HepG2 (cell line): ENCODE results near the gene ARHGAP45. TPM values are rescaled to one million over a fixed set of nuclear protein-coding genes. Genes with fewer than 3 reads are reported as not detected.
A peak's percentile ranks its signal among the peaks of the same experiment; 100 is the strongest.

ENCODE experiments used
- ATAC-seq: fragments of 200-7000 bp; cut with Tn5 transposase; 3 replicates; pipeline ENCODE4 v1.9.1; 2020; ENCODE audit warnings: mild to moderate bottlenecking, moderate library complexity
- BruUV-seq: library from RNA; stranded (reverse); fragments of 400-500 nt; replicated peaks from 2 replicates; lab custom pipeline; 2021; lab: Mats Ljungman, UMichigan
- CTCF ChIA-PET: fragments of 300-600 bp; formaldehyde crosslinking; extraction: SDS; loops from one replicate; lab custom pipeline; 2021; ENCODE audit warnings: low total read pairs, inconsistent platforms, low intra/inter-chr PET ratio; lab: Yijun Ruan, JAX
- POLR2A ChIA-PET: fragments of 350-600 bp; sonication (Branson Sonifier 250); formaldehyde crosslinking; loops from one replicate; lab custom pipeline; 2020; ENCODE audit warnings: antibody characterized with exemption, inconsistent platforms; lab: Yijun Ruan, JAX
- DNase-seq: peaks from one replicate; pipeline ENCODE4 v3.0.0-alpha.2; 2015; ENCODE audit warnings: low spot score
- FAIRE-seq: peaks from 3 replicates; lab custom pipeline; 2011; peaks lifted over from hg19 to GRCh38; lab: Jason Lieb, UNC
- H2AFZ ChIP-seq: one replicate; pipeline ENCODE4 v1.6.1; 2011; ENCODE audit warnings: low read length, inconsistent platforms
- H3K27ac ChIP-seq: fragments of 300-600 bp; 3 replicates; pipeline ENCODE4 v1.8.0; 2011; ENCODE audit warnings: mixed run types, mild to moderate bottlenecking, mixed read lengths, low read length, inconsistent platforms; ENCODE audit not compliant: insufficient read depth; ENCODE audit errors: extremely low read length
- H3K27me3 ChIP-seq, 2 experiments: fragments of 200-600 bp in 1 of 2; 2 replicates in 1 of 2; 3 replicates in 1 of 2; pipeline versions ENCODE4 v1.6.0 to v1.8.0; 2011; ENCODE audit warnings: low read length in 2 of 2, mild to moderate bottlenecking in 2 of 2, moderate library complexity in 2 of 2, inconsistent platforms in 1 of 2; ENCODE audit not compliant: insufficient read depth in 2 of 2, control insufficient read depth in 1 of 2
- H3K36me3 ChIP-seq, 2 experiments: fragments of 200-600 bp in 1 of 2; replicated peaks in 1 of 2; 2 replicates in 1 of 2; 3 replicates in 1 of 2; pipeline versions ENCODE4 v1.5.1 to v1.8.0; 2011; ENCODE audit warnings: low read length in 2 of 2, inconsistent platforms in 1 of 2; ENCODE audit not compliant: insufficient read depth in 2 of 2, control insufficient read depth in 1 of 2
- H3K4me1 ChIP-seq: 2 replicates; pipeline ENCODE4 v1.5.1; 2012; ENCODE audit warnings: low read length, inconsistent platforms; ENCODE audit not compliant: insufficient read depth
- H3K4me2 ChIP-seq: 2 replicates; pipeline ENCODE4 v1.6.0; 2011; ENCODE audit warnings: low read depth, low read length, inconsistent platforms
- H3K4me3 ChIP-seq, 3 experiments: fragments of 200-600 bp in 1 of 3; sonication (generic), shearing (Covaris generic) in 1 of 3; replicated peaks in 1 of 3; 2 replicates each; pipeline ENCODE4 v1.5.1; 2011 to 2016; ENCODE audit warnings: low read length in 3 of 3, inconsistent platforms in 2 of 3, low read depth in 2 of 3, mild to moderate bottlenecking in 2 of 3, control low read depth in 1 of 3, mixed read lengths in 1 of 3; ENCODE audit not compliant: insufficient read depth in 1 of 3
- H3K79me2 ChIP-seq: one replicate; pipeline ENCODE4 v1.6.1; 2011; ENCODE audit warnings: low read length, inconsistent platforms; ENCODE audit not compliant: insufficient read depth
- H3K9ac ChIP-seq: 2 replicates; pipeline ENCODE4 v1.6.0; 2011; ENCODE audit warnings: mild to moderate bottlenecking, low read depth, low read length, inconsistent platforms; ENCODE audit not compliant: insufficient read depth
- H3K9me3 ChIP-seq: 2 replicates; pipeline ENCODE4 v1.5.1; 2012; ENCODE audit warnings: mild to moderate bottlenecking, low read length
- H4K20me1 ChIP-seq: 2 replicates; pipeline ENCODE4 v1.6.0; 2011; ENCODE audit warnings: inconsistent platforms, mild to moderate bottlenecking, low read length, moderate library complexity; ENCODE audit not compliant: insufficient read depth
- BHLHE40 ChIP-seq: IDR thresholded peaks from 2 replicates; pipeline ENCODE4 v1.6.1; 2011; ENCODE audit warnings: low read length, improper control_type of control experiment
- HCFC1 ChIP-seq: fragments of 150-350 bp; IDR thresholded peaks from 2 replicates; pipeline ENCODE4 v1.6.1; 2014; ENCODE audit warnings: low read depth, low read length
- HNRNPL ChIP-seq: fragments of 200-400 bp; formaldehyde crosslinking; IDR thresholded peaks from 2 replicates; pipeline ENCODE4 v1.6.1; 2017; ENCODE audit warnings: mild to moderate bottlenecking, low read depth, low read length
- ZFP91 ChIP-seq: sonication (generic); formaldehyde crosslinking; IDR thresholded peaks from 2 replicates; pipeline ENCODE4 v1.9.0; 2022; ENCODE audit warnings: missing genetic modification reagents, mild to moderate bottlenecking, borderline replicate concordance
- whole genome bisulfite sequencing: methylation state at CpG from one replicate; pipeline ENCODE4 v1.1.6; 2017; ENCODE audit warnings: low lambda C conversion rate; 5-methylcytosine and 5-hydroxymethylcytosine counted together
- in situ Hi-C: cut with HindIII; loops from 2 replicates; pipeline ENCODE4 v1.10.0; 2017; ENCODE audit warnings: low pct_unique_long_range_greater_than_20kb; ENCODE audit not compliant: extremely low pct_ligation_motif_present
- intact Hi-C: fragments of 100-400 bp; cut with micrococcal nuclease; formaldehyde crosslinking; loops from one replicate; pipeline ENCODE4 v1.10.0; 2022; ENCODE audit not compliant: unreplicated experiment
- polyA plus RNA-seq, 8 experiments: library from polyadenylated mRNA; depleted of rRNA in 3 of 8; stranded (reverse) in 7 of 8; unstranded in 1 of 8; fragments of >200 nt; fragmentation: Illumina TruSeq in 4 of 8; extraction: Trizol in 4 of 8; gene quantifications; 2 replicates each; pipeline versions ENCODE4 v1.2.1 to v1.2.3, GENCODE V29; 2011 to 2016; ENCODE audit warnings: low read depth in 4 of 8, missing spikeins in 1 of 8, mixed read lengths in 1 of 8; ENCODE audit not compliant: insufficient read depth in 1 of 8
- total RNA-seq, 5 experiments: library from RNA; depleted of rRNA; stranded (reverse); fragments of >200 nt; fragmentation: Illumina TruSeq; extraction: Trizol; gene quantifications; 2 replicates each; pipeline ENCODE4 v1.2.3, GENCODE V29; 2016; ENCODE audit warnings: low read depth in 1 of 5

Gene ARHGAP45
- total and polyA plus RNA-seq, 2 of the 13 experiments (the other 11 are each of a cell fraction or from before 2014, with no cell fraction given): 0.84 to 32.0 TPM

- TF ChIP-seq ZFP91 (CRISPR knock-in tag): peak; percentile 15; the same call in 1 of the 2 replicates
- TF ChIP-seq HNRNPL: no peak
Measured at GRCh38 chr19:1081301-1082164, 14.6 kb downstream of the ARHGAP45 start (continued).

GRCh38 chr19:1082165-1082927, 15.4 kb downstream of the ARHGAP45 start:
- H3K4me3 ChIP-seq: no peak overlapping the region
- no TSS peak for BruUV-seq
- ATAC-seq (peak; percentile 27), FAIRE-seq (no peak), DNase-seq (no peak)
- no peak overlapping the region for H3K9ac ChIP-seq
- CTCF ChIA-PET: no interaction called here
- no peaks in the 10 kb centered on the region for H3K79me2 ChIP-seq
- POLR2A ChIA-PET: interaction anchor here (0.9 kb wide), 1 partner anchor 12 kb away, joined by 4 read pairs; no protein-coding TSS in a partner anchor
- H3K27me3 ChIP-seq: no peaks in the 10 kb centered on the region
- H3K27ac ChIP-seq: no peak overlapping the region
- H3K36me3 ChIP-seq: peaks cover 0 to 7% of the 10 kb centered on the region in 2 experiments; a peak in 3 of 5 replicates
- intact Hi-C loops: no loop called here
- no peaks in the 10 kb centered on the region for H4K20me1 ChIP-seq
- H3K4me2 ChIP-seq: no peak overlapping the region
- 90% methylated on average over 43 of the region's 51 CpGs for WGBS
- H3K4me1 ChIP-seq: peaks cover 9% of the 10 kb centered on the region
- H3K9me3 ChIP-seq: no peaks in the 10 kb centered on the region
- no peak overlapping the region for H2AFZ ChIP-seq
- in situ Hi-C loops: no loop called here
- TF ChIP-seq BHLHE40: 0 out of 2 replicates have a peak, but pooled peaks have one; percentile 9
- no peak for TF ChIP-seq HCFC1
